ENCODE results near the gene FCHSD2.

The FCHSD2 gene

DNA sequence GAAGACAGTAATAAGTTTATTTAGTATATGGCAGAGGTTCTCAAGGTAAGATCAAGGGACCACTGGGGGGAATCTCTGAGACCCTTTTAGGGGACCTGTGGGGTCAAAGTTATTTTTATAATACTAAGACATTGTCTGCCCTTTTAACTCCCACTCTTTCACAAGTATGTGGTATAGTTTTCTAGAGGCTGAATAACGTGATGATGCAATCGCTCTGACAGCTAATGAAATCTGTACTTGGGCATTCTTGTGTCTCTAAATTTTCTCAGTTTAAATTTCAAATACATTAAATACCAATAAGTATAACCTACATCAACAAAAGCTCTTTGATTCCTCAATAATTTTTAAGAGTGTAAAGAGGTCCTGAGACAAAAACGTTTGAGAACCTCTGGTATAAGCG, 180.0 kb downstream of the FCHSD2 start:
- DNase-seq = no peak

DNA sequence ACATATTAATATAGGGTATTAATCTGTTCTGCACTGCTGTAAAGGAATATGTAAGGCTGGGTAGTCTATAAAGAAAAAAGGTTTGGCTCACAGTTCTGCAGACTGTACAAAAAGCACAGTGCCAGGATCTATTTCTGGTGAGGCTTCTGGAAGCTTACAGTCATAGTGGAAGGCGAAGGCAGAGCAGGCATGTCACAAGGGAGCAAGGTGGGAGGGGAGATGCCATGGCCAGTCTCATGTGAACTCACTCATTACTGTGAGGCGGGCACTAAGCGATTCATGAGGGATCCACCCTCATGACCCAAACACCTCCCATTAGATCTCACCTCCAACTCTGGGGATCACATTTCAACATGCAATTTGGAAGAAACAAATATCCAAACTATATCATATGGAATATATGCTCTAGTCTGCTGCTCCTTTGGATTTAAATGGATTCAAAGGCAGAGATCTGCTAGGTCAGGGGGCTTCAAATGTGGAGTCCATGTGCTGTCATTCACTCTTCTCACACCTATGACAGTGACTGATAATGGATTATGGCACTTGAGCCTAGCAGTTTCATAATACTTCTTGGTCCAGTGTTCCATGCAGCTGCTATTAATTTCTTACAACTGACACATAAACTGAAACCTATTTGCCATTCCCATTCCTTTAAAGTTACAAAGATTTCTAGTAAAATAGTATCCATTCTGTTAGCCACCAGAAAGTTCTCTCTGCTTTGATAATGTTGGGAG, 182.0 kb downstream of the FCHSD2 start:
- DNase-seq = no peak

DNA sequence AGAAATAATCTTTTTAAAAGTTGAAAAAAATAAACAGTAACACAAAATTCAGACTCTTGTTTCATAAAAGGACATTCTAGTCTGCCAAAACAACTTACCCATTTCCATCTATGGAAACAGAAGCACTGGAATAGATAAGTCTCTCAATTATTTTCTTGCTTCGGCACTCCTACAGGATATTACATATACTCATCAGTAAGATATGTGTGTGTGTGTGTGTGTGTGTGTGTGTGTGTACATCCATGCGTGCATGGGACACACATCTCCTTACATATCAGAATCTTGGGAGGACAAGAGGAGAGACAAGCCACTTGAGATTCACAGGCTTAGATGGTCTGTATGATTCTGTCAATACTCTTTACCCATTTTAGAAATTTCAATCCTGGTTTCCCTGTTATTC, 183.3 kb downstream of the FCHSD2 start:
- no peak for DNase-seq

DNA sequence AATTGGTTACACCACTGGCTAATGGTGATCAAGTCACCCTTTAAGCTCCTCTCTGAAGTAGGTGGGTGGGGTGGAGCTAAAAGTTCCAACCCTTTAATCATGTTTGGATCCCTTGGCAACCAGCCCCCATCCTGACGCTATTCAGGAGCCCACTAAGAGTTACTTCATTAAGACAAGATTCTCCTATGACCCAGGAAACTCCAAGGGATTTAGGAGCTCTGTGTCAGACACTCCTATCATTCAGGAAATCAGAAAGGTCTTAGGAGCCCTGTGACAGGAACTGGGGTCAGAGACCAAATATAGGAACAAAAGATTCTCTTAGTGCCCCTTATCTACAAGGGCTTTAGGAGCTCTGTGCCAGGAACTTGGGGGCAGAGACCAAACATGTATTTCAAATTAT, 186.7 kb downstream of the FCHSD2 start:
- no peak for DNase-seq

DNA sequence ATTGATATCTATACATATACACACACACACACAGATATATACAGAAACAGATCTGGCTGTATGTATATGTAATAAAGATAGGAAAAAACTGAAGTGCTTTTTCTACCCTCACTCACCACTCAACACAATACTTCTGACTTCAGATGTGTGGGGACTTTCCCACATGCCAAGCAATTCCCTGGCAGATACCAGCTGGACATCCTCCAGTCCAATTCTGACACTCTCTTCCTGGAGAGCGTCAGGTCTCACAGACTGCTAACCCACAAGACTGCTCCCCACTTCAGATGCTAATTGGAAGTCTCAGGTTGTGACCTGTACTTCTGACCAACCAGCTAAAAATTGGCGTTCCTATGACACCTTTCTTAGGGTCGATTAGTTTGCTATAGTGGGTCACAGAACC, 187.3 kb downstream of the FCHSD2 start:
- no peak for DNase-seq

DNA sequence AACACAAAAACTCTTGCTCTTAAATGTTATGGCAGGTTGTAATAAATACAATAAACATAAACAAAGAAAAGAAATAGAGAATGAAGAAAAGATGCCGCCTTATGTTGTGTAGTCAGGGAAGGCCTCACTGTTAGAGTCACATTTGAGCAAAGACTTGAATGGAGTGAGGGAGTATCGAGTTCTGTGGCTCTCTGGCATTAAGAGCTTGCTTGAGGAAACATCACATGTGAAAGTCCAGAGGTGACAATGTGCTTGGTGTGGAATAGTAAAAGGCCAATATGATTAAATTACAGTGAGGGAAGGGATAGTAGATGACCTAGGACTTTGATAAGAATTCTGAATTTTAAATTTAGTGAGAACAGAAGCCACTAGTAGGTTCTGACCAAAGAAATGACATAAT, 188.5 kb downstream of the FCHSD2 start:
- DNase-seq = no peak

DNA sequence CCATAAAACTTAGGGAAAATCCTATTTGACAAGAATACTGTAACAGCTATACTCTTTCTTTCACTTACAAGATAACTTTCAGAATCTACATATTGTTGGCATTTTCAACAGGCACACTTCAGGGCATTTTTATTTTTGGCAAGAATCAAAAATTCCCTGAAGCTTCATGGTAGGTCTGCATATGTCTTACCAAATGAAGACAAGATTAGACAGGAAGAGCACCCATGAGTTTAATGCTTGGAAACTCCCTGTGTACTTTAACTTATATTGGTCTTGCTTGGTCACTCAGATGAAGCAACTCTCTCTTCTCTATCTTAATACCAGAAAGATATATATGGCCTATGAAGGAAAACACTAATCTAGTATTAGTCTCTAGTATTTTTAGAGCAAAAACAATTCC, 190.2 kb downstream of the FCHSD2 start:
- DNase-seq = no peak

DNA sequence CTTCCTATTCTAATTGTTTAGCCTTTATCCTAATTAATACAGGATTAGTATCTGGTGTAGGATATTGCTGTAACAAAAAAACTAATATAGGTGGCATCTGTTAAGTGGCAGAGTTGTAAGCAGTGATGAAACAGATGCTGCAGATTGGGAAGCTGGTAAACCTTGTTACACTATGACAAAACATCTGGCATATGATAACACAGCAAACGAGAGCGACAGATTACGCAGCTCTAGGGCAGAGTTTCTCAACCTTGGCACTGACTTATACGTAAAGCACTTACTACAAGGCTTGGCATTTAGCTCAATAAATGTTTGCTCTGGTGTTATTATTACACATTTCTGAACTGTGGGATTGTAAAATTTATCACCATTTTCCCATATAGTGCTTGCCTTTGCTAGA, 190.9 kb downstream of the FCHSD2 start:
- DNase-seq = peak; percentile 59

DNA sequence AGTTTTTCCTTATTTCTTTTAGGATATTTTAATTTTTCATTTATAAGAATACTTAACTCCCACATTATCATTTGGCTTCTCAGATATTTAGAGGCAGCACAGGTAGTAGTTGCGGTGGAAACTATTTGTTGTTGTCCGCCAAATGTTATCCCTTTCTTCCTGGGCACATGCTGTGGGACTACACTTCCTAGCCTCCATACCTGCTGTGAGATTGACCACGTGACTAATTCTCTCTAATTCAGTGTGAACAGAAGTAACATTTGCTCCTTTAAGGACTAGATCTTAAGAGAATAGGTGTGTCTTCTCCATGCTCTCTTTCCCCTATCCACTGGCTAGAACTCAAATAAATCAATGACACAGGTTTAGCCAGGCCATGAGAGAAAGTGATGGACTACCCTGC, 191.4 kb downstream of the FCHSD2 start:
- DNase-seq = no peak

DNA sequence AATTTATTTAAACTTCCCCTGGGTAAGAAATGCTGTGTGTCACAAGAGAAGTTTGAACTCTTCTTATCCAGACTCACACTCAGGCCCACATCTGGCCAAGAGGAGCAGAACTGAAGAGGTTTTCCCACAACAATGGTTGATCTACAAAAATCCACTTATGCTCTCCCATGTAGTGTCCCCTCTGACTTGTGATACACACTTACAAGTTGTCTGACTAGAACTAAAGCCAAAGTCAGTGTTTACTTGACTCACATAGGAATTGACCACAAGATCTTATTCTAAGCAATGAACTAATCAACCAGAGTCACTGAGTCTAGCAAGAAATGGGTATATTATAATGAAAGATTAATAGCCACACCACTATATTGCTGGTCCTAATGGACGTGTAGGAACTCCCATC, 194.9 kb downstream of the FCHSD2 start:
- no peak for DNase-seq

DNA sequence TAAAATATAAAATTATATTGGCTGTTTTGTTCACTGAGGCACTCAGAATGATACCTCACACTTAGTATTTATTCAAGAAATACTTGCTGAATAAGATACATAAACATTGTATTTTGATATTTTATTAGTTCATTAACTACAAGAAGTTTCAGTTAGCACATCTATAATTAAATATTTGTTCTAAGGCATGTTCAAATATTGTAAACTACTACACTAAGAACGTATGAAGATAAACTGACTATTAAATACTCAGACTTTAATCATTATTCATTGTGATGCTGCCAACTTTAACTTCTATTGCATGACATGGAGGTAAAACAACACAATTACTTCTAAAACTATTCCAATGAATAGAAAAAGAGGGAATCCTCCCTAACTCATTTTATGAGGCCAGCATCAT, 198.5 kb downstream of the FCHSD2 start:
- no peak for DNase-seq

DNA sequence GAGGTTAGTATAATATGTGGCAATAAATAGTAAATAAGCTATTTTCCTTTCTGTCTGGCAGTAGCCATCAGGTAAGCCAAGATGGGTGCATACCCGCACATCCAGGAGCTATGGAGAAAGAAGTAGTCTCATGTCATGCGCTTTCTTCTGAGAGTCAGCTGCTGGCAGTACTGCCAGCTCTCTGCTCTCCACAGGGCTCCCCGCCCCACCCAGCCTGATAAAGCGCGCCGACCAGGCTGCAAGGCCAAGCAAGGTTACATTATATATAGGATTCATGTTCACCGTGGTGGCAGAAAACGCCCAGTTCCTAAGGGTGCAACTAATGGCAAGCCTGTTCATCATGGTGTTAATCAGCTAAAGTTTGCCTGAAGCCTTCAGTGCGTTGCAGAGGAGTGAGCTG, 201.7 kb downstream of the FCHSD2 start:
- no peak for DNase-seq

DNA sequence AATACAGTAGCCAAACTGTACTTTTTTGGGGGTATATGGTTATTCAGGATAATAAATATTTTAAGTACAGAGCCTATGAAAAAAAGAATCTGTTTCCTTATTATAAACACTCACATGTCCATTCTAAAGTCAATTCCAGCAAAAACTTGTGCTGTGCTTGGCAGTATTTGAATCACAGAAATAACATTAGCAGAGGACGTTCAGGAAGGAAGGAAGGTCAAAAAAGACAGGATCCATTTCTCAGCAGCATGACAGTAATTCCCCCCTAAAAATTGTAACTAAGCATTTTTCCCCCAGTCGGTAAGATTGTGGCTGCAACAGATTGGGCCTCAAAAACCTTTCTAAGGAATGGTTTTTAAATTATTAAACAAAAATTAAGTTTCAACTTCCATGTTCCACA, 203.1 kb downstream of the FCHSD2 start:
- DNase-seq = no peak

DNA sequence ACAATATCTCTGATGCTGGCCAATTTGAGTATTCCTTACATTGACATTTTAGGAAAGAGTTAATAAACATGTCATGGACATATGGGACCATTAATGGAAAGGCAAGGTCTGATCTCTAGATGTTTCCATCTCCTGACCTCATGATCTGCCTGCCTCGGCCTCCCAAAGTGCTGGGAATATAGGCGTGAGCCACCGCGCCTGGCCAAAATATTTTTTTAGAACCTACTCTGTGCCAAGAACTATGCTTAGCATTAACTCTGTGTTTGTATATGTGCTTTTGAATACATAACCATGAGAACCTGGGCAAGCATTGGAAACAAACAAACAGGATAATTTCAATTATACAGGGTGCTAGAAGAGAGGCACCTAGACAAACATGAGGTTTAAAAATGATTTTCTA, 204.7 kb downstream of the FCHSD2 start:
- DNase-seq = no peak

DNA sequence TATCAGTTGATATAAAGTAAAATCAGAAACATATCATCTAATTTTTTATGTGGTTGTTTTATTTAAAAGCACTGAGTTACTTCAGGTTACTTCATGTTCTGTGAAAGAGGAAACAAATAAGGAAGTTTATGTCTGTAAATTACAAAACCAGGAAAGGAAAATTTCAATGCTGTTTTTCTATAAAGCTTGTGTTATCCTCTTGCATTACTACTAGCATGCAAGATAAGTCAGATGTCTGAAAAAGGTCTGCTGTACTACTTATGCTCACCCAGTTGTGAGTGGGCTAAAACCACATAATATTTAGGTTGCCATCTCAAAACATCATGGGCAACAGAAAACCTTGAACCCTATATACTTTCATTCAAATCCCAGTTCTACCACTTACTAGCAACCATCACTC, 206.4 kb downstream of the FCHSD2 start:
- DNase-seq = no peak

DNA sequence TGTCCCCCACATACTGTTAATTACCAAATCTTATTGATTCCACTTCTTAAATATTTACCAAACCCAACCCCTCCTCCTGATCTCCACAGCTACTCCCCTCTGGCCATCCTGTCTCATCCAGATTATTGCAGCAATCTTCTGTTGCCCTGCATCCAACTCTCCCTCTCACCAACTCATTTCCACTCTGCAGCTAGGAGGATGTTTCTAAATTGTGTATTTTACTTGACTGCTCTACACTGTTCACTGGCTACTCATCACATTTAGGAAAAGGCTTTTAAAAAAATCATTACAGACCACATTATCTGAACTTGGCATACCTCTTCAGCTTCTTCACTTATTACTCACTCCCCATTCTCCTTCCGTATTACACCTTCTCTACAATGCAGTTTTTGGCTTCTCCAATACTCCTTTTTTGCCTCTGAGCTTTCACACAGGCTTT, 210.0 kb downstream of the FCHSD2 start:
- DNase-seq = no peak

DNA sequence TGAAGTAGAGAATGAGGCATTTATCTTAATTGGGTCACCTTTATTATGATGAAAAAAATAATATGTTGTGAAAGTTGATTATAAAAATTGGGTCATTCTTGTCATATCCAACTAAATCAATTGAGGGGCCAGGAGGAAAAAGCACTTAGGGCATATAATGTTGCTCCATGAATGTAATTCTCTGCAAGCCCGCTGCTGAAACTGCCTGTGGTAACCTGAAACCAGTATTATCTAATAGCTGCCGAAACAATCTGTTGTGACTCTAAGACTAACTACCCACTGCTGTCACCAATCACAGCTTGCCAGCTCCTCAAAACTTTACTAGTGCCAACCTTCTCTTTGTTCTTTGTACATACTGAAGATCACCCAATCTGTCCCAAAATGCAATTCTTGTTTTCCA, 212.1 kb downstream of the FCHSD2 start:
- peak; percentile 97 for DNase-seq

DNA sequence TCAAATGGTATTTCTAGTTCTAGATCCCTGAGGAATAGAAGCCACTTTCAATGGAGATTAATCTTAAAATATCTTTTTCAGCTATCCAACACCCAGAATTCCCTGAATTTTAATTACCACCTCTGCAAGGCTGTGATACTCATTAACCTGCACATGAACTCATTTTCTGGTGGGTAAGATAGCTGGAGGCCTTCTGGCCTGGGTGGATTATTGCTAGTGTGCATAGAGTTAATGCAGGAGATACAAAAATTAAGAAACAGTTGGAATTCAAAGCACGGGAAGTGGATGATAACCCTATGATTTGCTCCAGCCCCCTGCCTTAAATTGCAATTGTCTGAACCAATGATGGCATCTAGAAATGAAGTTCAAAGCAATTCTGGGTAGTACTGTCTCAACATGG, 212.9 kb downstream of the FCHSD2 start:
- no peak for DNase-seq

DNA sequence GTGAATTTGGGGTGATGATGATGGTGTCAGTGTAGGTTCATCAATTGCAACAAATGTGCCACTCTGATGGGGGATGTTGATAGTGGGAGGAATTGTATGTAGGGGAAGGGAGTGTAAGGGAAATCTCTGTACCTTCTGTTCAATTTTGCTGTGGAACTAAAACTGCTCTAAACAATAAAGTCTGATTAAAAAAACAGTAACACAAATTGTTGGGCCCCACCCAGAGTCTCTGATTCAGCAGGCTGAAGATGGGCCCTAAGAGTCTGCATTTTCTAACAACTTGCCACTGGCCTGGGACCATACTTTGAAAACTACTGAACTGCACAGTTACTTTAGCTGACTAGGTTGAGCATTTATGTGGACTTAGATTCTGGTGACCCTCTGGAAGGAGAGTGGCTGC, 214.7 kb downstream of the FCHSD2 start:
- no peak for DNase-seq

DNA sequence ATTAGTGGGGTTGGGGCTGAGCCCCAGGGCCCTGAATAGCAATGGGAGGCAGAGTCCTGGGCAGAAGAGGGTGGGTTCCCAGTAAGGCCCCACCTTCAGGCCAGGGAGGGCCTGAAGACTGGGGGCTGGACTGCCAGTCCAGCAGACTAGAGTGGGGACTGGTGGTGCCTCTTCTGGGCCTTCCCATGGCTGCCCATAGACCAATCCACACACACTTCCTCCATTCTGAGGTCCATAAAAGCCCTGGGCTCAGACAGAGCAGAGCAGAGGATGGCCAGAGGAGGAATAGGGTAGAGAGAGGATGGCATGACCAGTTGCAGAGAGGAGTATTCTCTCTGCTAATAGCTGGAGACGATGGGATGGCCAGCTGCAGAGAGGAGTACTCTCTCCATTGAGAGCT, 216.0 kb downstream of the FCHSD2 start:
- DNase-seq = no peak

DNA sequence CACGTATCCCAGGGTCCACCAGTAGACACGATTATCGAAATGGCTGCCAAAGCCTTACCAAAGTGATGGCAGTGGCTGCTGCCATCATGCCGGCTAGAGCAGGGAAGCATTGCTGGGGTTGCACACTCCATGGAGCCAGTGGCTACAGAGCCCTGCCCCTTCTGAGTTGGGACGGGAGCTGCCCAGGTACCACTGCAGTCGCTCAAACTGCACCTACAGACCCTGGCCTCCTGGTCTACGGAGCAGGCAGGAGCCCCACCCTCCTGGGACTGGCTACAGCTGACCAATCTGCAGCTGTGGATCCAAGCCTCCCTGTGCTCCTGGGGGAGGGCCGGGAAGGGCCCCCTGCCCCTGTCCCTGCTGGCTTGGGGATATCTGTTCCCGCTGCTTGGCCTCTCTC, 216.5 kb downstream of the FCHSD2 start:
- DNase-seq = no peak

DNA sequence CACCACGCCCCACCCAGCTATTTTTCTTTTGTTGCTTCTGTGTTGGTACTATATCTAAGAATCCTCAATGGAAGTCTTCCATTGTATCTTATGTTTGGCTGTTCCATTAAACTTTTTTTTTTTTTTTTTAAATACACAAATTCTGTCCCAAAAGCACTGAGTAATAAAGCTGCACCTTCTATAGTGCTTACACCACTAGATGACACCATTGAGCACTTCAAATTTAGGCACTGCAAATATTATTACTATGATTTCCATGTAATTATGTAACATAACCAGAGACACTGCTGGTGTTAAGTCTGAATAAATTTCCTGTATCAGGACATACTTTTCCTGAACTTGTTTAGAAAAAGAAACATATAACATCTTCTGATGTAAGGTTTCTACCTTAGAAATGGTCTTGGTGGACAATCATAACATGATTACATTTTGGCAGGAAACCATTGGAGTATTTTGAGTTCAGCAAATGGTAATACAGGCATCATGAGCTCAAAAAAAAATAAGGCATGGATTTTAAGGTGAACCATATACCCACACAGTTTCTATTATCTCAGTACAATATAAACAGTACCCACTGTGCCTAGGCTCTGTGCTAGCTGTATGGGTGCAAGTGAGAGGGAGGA, 217.4 kb downstream of the FCHSD2 start:
- DNase-seq = peak; percentile 22

DNA sequence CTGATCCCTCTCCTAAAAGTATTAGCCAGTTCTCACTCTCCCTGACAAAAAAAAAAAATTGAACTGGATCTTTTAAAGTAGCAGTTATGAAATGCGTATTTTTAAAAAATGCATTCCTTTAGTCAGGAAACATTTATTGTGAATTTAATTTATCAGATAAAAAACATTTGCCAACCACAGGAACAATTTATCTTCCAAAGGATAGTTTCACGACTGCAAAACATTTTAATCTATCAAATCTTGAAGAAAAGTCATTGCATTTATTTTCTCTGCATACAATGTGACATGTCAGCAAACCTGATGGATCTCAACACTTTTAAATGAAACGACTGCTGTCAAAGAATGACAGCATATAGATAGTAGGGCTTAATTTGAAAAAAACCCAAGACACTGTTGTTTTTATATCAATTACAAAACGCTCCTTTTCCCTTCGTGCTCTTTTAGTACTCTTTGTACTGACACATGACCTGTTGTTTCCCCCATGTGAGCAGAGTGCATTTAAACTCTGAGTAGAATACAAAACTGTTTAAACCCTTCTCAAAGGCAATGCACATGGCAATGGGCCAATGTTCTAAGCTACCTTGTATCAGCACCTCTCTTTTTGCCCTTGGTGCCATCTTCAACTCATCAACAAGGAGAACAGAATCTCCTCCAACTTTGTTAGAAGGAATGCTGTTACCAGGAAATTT, 220.9 kb downstream of the FCHSD2 start:
- peak; percentile 14 for DNase-seq

DNA sequence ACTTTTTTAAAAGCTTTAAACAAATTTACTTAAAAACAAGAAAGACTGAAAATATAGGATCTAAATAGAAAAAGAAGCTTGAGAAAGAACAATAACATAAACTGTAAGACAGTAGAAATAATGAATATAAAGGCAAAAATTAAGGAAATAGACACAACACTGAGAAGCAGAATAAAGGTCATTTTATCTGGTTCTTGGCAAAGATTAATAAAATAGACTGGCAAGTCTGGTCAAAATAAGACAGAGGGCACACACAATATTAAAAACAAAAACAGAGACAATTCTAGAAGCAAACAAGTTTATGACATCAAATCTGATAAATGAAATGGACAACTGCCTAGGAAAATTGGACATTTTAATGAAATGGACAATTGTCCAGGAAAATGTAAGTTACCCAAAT, 222.1 kb downstream of the FCHSD2 start:
- no peak for DNase-seq

DNA sequence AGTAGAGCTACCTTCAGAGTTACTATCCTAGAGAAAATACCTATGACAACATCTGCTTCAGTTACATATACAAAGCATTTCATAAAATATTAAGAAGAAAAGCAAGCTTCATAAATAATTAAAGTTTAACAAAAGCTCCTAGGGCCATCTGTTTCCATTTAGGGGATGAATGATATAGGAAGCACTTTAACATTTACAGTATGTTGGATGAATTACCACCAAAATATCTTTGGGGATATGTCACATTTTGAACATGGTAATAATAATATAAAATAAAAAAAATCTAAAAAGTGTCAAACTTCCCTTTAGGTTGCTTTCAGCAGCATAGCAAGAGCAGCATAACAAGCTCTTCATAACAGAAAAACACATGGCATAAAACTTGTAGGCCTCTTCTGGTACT, 223.3 kb downstream of the FCHSD2 start:
- DNase-seq = no peak

Data from NCI-H2171 treated with DMSO at 0.1 percent for 48 hours (cell line).